ENCODE data around the gene ZNF236.

Gene ZNF236

DNA sequence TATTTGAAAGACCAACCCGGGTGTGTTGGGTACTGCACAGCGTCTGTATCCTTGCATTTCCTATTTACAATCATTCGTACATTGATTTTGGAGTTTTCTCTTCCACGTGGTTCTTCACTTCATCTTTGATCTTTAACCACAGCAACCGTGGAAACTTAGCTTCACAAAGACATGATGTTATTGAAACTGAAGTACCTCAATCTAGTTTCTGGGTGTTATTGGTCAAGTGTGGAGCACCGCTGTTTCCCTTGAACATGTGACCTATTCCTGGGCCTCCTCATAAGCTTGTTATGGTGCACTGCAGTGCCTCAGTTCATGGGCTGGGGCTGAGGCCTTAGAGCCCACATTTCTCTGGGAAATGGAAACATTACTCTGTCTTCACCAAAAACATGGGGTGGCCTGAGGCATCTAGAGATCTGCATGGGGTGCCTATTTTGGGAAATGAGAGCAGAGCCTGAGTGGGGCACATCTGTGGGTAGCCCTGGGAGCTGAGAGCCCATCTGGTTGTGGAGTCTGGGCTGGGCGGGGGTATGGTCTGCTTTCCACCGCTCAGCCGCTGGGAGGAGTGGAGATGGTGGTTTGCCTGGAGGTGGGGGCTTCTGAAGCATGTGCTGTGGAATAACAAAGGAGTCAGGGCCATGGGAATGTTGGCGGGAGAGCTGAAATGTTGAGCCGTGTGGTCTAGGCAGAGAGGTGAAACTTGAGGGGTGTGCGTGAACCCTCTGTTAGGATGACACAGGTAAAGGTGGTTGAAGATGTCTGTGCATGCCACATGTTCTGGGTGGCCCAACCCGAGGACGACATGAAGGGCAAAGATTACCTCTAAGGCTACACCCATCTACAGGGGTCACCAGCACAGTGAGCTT, 37.4 kb downstream of the ZNF236 start:
- DNase-seq (ENCODE audit: low spot score): no peak
- no peak for FAIRE-seq

DNA sequence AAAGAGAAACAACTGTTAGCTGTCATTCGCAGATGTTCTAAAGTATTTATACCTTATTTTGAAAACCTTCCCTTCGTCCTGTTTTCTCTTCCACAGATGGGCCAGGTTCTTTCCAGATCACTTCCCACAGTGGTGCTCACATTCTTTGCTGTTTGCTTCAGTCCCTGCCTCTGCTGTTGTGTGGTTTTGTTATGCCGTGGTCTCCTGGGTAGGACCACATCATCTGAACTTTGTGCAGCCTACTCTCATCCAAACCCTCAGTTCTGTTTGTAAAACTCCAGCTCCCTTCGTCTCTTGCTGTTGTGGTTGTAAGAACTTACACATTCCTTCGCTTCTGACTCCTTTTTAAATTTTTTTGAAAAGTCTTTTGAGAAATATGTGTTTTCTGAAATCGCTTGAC, 38.1 kb downstream of the ZNF236 start:
- no peak for FAIRE-seq
- no peak for DNase-seq (ENCODE audit: low spot score)

DNA sequence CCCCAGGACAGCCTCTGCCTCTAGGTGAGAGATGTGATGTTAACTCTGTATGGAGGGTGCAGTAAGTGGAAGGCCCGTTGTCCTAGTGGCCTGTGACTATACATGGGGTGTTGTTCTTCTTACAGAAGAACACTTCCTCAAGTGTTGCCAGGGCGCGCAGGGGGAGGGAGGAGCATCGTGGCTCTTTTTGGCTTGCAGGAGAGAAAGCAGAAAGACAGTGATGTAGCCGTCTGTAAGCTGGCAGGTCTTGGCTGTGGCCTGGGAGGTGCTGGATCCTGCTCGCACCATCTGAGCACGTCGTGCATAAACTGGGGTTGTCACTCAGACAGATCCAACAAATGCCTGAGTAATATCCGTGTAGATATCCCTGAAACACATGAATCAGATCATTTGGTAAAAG, 44.3 kb downstream of the ZNF236 start:
- DNase-seq (ENCODE audit: low spot score) (no peak), FAIRE-seq (no peak)

DNA sequence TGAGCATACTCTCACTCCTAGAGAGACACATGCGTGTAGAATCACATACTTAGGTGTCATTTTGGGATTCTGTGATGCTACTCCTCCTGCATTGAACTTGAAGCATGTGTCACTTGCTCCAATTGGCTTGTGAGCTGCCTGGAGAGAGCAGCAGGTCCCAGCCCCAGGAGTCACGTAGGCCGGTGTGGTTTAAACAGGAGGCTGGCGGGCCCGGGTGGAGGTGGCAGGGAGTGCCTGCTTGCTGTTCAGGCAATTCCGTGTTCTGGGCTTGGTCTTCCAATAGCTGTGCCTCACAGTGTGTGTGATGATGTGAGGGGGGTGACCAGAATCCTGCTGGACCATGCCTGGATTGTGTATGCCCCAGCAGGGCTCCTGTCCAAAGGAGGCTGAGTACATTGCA, 51.0 kb downstream of the ZNF236 start:
- no peak for DNase-seq (ENCODE audit: low spot score)
- FAIRE-seq: no peak

DNA sequence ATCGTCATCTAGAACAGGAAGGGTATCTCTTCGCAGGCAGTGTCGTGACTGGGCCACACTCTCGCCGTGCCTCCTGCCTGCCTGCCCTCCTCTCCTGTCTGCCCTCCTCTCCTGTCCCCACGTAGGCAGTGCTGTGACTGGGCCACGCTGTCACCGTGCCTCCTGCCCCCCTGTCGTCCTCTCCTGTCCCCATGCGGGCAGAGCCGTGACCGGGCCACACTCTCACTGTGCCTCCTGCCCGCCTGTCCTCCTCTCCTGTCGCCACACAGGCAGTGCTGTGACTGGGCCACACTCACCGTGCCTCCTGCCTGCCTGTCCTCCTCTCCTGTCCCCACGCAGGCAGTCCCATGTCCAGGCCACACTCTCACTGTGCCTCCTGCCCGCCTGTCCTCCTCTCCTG, 51.4 kb downstream of the ZNF236 start:
- DNase-seq (ENCODE audit: low spot score) (no peak), FAIRE-seq (no peak)

DNA sequence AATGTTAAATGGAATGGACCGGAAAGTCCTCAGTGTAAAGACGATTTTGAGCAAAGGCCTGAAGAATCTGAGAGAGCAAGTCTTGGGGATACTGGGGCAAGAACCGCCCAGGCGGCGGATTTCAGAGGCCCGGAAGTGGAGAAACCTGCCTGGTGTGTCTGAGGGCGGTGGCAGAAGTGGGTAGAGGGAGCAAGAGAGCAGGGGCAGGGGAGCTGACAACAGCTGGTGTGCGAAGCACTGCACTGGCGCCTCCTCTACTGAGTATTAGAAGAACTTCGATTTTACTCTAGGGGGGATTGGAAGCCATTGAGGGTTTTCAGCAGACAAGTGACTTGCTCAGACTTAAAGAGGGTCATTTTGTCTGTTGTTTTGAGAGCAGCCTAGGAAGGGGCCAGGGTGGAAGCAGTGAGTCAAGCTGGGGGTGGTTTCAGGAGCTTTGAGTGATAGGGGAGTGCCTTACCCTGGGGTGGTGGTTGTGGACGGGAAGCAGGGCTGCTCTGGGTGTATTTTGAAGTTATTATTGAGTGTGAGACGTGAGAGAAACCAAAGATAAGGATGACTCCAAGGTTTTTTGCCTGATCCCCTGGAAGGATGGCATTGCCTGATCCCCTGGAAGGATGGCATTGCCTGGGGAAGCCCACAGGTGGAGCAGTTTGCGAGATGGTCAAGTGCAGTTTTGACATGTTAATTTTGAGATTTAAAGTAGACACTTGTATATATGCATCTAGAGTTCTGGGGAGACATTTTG, 52.5 kb downstream of the ZNF236 start:
- no peak for FAIRE-seq

DNA sequence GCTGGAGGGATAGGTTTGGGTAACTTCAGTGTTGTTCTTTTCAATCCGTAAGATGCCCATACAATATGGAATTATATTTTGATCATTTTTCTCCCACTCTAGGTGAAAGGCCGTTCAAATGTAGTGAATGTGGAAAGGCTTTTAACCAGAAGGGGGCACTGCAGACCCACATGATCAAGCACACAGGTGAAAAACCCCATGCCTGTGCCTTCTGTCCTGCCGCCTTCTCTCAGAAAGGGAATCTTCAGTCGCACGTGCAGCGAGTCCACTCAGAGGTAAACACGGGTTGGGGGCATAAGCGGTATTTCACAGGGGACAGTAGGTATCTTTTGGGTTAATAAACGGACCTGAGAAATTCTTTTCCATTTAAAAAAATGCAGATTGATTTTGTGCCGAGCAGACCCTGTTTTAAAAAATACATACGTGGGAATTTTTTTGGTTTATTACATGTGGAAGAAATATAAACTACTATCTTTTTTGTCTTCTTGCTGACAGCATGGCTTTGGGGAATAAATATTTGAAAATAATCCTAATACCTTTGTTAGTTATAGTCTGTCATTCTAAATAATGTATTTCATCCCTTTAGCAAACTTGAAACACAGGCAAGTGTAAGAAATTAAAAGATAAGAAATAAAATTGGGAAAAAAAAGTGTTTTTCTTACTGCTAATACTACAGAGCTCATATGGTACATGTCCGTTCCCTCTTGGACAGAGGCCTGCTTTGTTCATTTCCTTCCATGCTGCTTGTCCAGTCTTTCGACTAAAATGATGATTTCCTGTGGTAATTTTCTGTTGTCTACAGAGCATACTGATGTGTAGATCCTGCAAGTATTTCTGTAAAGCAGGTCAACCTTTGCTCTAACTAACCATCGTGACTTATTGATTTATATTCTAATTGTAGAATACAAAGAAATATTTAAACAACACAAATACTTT, 53.3 kb downstream of the ZNF236 start:
- no peak for DNase-seq (ENCODE audit: low spot score)
- FAIRE-seq: no peak

More for the DNA sequence above, 52.5 kb downstream of the ZNF236 start:
- DNase-seq (ENCODE audit: low spot score): no peak

DNA sequence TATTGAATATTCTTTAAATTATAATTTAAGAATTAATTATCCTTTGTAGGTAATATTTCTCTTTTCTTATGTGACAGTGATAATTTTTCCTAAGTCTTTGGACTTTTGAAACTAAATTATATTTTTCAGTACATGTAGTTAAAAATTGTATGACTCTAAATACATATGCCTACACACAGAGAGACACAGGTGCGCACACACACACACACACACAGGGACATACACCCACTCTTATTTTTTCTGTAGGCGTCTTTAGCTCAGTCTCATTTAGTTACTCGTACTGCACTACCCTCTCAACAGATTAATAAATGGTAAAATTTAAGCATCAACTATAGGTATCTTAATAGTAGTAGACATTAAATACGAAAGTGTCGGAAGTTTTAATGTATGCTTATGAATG, 56.1 kb downstream of the ZNF236 start:
- FAIRE-seq (no peak), DNase-seq (ENCODE audit: low spot score) (no peak)

DNA sequence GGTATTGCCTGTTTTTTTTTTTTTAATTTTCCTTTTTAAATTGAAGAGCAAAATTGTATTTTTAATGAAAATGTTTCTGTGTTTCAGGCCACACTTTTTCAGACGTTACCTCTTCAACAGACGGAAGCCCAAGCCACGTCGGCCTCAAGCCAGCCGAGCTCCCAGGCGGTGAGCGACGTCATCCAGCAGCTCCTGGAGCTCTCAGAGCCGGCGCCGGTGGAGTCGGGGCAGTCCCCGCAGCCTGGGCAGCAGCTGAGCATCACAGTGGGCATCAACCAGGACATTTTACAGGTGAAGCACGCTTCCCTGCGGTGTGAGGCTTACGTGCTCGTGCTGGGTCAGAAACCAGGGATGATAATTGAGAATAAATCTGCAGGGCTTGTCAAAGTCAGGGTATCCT, 57.7 kb downstream of the ZNF236 start:
- DNase-seq (ENCODE audit: low spot score): no peak
- no peak for FAIRE-seq

DNA sequence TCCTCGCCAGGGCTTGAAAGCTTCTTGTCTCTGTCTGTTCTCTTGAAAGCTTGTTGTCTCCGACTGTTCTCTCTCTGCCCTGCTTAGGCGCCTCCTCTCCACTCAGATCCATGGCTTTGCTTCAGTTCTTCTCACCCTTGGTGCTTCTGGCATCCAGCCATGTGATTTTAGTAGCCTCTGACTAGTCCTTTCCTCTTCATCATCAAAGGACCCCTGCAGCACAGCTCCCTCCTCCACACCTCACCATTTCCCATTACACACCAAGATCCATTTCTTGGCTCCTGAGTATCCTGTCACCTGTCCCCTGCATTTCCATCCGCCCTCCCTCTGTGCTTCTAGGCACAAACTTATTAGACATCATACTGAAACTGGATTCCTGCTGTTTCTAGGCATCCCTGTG, 59.4 kb downstream of the ZNF236 start:
- DNase-seq (ENCODE audit: low spot score) (no peak), FAIRE-seq (no peak)

DNA sequence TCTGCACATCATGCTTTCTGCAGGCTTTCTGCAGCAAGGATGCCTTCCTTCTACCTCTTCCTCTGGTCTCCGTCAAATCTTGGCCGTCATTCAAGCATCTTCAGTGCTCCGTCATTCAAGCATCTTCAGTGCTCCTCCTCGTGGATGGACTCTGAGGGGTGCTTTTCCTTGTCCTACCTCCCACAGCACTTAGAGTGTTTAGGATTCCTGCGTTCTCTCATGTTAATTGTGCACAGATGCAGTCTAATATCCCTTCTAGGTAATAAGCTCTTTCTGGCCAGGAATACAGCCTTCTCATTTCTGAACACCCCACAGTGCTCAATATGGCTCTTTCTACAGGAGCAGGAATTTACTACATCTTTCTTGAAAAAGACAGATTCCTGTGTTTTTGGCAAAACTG, 59.8 kb downstream of the ZNF236 start:
- DNase-seq (ENCODE audit: low spot score) (no peak), FAIRE-seq (no peak)

DNA sequence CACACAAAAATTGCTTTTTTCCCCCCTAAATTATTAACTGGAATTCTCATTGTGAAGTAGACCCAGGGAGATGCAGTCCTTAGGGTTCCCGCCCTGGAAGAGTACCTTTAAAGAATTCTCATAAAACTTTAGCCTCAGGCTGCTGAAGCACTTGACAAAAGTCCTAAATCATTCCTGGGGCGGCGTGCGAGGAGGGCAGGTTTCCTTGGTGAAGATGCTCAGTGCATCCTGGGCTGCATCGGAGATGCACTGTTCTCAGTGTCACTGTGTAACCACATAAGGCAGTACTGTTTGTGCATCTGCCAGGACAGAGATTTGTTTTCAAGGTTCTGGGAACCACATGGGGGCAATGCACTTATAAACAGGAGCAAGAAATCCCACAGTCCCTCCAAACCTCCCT, 62.6 kb downstream of the ZNF236 start:
- FAIRE-seq (no peak), DNase-seq (ENCODE audit: low spot score) (no peak)

DNA sequence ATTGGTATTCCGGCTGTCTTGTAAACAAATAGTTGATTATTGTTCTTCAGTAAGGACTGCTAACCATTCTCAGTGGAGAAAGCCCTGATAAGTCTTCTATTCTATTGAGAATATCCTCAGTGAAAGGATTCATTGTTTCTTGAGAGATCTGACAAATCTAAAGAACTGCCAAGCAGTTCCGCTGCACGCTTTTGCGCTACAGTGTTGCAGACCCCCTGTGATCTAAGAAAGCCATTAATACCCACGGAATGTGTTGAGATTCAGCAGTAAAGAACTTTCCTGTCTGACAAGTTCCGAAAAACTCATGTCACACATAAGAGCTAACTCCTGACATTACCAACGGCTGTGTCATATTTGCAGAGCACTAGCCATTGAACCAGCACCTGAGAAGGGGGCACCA, 63.8 kb downstream of the ZNF236 start:
- FAIRE-seq (no peak), DNase-seq (ENCODE audit: low spot score) (no peak)

DNA sequence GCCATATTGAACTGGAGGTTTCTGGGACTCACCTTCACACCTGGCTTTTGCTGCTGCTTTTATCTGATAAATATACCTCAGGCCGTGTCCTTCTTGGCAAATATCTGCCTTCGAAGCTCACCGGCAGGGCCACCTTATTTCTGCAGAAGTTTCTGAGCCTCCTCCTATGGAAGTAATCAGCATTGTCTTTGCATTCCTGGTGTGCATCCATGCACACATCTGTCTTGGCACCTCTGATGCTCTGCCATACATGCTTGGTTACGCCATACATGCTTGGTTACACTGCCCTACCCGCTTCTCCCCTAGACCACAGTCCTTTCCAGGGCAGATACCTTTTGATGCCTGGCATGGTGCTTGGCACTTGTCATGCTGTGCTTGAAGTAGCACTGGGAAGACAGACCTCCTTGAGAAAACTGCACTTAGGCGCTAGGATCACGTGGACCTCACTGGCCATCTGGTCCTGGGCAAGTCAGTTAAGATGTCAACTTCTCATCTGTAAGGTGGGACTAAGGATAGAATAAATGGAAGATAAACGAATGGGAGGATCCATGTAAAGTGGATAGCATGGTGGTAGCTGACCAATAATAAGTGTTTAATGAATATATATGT, 66.8 kb downstream of the ZNF236 start:
- no peak for DNase-seq (ENCODE audit: low spot score)

DNA sequence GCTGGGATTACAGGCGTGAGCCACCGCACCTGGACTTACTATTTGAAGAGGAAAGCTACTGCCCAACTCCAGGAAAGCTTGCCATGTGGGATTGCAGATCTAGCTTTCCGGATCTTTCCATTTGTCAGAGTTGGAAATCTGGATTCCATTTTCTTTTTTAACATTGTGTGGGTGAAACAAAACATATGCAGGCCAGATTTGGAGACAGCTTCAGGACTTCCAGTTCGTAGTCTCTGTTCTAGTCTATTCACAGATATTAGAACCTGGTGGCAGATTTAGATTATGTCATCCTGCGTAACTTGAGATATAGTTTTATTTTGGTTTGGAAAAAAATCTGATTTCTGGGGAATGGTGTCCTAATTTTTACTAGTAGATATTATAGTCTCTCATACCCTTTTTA, 70.5 kb downstream of the ZNF236 start:
- DNase-seq (ENCODE audit: low spot score): no peak
- no peak for FAIRE-seq

More for the DNA sequence above, 66.8 kb downstream of the ZNF236 start:
- no peak for FAIRE-seq

DNA sequence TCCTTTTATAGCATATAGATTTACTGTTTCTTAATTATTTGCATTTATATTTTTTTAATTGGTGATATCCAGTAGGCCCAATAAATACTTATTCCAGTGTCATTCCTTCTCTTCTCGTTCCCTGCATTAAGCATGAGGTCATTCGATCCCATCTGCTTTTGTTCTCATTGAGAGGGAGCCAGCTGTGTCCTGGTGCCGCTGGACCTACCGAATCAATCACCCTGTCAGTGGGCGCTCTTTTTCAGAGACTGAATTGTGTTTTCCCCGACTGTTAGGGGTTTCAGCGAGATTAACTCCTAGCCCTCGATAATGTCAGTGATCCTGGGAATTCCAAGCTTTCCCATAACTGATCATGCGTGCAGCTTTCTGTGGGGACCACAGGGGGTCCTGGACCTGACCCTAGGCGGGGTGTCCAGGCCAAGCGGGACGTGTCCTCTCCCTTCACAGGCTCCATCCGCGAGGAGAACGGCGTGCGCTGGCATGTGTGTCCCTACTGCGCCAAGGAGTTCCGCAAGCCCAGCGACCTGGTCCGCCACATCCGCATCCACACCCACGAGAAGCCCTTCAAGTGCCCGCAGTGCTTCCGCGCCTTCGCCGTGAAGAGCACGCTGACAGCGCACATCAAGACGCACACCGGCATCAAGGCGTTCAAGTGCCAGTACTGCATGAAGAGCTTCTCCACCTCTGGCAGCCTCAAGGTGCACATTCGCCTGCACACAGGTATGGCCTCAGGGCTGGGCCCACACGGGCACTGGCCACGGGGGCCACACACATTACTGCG, 72.4 kb downstream of the ZNF236 start:
- no peak for DNase-seq (ENCODE audit: low spot score)
- FAIRE-seq: no peak

DNA sequence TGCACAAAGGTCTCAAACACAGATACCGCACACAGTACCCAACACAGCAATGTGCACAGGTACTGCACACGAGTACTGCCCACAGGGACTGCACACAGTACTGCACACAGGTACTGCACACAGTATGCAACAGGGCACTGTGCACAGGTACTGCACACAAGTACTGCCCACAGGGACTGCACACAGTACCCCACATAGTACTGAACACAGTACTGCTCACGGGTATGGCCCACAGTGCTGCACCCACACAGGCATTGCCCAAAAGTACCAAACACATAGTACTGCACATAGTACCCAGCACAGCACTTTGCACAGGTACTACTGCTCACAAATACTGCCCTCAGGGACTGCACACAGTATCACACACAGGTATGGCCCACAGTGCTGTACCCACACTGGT, 73.1 kb downstream of the ZNF236 start:
- DNase-seq (ENCODE audit: low spot score) (no peak), FAIRE-seq (no peak)

DNA sequence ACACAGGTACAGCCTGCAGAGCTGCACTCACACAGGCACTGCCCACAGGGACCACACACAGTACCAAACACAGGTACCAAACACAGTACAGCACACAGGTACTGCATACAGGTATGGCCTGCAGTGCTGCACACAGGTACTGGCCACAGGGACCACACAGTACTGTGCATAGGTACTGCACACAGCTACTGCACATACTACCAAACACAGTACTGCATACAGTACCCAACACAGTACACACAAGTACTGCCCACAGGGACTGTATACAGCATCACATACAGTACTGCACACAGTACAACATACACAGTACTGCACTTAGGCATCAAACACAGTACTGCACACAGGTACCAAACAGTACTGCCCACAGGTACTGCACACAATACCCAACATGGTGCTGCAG, 74.3 kb downstream of the ZNF236 start:
- FAIRE-seq (no peak), DNase-seq (ENCODE audit: low spot score) (no peak)

DNA sequence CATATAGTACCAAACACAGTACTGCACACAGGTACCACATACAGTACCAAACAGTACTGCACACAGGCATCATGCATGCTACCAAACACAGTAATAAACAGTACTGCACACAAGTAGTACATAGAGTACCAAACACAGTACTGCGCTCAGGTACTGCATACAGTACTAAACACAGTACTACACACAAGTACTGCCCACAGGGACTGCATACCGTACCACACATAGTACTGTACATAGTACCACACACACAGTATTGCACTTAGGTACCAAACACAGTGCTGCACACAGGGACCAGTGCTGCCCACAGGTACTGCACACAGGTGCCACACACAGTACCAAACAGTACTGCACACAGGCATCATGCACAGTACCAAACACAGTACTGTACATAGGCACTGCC, 74.9 kb downstream of the ZNF236 start:
- DNase-seq (ENCODE audit: low spot score) (no peak), FAIRE-seq (no peak)

DNA sequence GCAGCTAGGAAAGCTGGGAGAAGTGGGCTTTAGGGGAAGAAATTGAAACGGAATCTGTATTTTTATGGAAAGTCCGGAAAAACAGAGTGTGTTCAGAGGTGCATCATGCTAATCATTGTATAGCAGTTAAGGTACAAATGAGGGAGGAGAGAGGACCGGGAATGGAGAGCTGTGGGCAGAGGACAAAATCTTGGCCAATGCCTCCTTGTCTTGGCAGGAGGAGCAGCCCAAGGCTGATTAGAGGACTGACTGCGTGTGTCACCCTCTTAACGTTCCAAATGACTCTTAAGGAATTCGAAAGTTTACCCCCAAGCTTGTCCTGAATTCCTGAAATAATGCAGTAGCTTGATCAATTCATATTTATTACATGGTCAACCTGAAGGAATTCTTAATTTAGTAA, 81.0 kb downstream of the ZNF236 start:
- FAIRE-seq (no peak), DNase-seq (ENCODE audit: low spot score) (no peak)

DNA sequence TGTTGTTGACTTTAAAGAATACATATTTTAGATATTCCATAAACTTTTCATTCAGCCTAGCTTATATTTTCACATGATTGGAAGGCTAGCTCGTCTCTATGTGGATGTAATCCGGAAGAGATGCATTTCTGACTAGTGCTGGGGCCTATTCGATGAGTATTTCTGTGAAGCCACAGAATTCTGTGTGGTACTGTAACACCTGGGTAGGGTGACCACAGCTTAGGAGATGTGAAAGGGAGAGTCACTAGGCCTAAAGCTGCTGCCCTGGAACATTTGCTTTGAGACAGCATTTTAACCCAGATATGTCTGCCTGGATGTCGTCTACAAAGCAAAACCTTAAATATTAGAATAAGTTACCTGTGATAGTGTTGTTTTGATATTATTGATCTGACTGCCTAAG, 83.5 kb downstream of the ZNF236 start:
- DNase-seq (ENCODE audit: low spot score): no peak

More for the DNA sequence above, 83.5 kb downstream of the ZNF236 start:
- FAIRE-seq: no peak

Measured in RCC 7860 (cell line).